Testis (tissue), 2 donors: Measurements from ENCODE around the gene ADAM23.

Experiments
- POLR2A ChIP-seq: fragments of 450-650 bp; IDR thresholded peaks from one replicate; pipeline ENCODE4 v1.6.1; 2017; ENCODE audit warnings: antibody characterized with exemption, mild to moderate bottlenecking, moderate library complexity
- TF ChIP-seq, protein P1 (sequence below), 3 experiments: fragments of 450-650 bp in 2 of 3; fragments of 200-600 bp in 1 of 3; sonication (generic) in 1 of 3; IDR thresholded peaks; one replicate each; pipeline ENCODE4 v1.5.1; 2016 to 2019; ENCODE audit warnings: antibody characterized with exemption in 3 of 3, mild to moderate bottlenecking in 2 of 3, moderate library complexity in 1 of 3

DNA sequence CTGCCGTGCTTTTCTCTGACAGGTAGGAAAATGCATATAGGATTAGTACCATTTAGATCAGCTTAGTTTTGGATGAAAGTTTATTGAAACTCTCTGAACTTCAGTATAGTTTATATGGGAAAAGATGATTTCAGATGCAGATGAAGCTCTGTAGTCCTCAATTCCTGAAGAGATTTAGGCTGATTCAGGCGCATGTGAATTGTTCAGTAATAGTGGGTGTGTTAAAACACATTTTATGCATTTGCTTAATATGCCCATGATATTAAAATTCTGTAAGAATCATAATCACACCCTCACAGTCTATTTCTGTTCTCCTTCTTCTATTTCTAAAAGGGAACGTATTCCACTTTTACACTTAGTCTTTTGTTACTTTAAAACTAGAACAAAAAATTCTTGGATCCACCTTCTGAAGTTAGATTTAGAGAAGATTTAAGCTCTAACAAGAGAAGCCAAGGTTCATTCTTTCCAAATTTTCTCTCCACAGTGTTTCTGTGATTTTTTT is 154.4 kb downstream of the ADAM23 start:
- TF ChIP-seq, protein P1, sequence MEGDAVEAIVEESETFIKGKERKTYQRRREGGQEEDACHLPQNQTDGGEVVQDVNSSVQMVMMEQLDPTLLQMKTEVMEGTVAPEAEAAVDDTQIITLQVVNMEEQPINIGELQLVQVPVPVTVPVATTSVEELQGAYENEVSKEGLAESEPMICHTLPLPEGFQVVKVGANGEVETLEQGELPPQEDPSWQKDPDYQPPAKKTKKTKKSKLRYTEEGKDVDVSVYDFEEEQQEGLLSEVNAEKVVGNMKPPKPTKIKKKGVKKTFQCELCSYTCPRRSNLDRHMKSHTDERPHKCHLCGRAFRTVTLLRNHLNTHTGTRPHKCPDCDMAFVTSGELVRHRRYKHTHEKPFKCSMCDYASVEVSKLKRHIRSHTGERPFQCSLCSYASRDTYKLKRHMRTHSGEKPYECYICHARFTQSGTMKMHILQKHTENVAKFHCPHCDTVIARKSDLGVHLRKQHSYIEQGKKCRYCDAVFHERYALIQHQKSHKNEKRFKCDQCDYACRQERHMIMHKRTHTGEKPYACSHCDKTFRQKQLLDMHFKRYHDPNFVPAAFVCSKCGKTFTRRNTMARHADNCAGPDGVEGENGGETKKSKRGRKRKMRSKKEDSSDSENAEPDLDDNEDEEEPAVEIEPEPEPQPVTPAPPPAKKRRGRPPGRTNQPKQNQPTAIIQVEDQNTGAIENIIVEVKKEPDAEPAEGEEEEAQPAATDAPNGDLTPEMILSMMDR (IDR thresholded peaks at IDR 0.05), result no peak
- TF ChIP-seq POLR2A, result no peak
